HepG2 (cell line): Measurements from ENCODE around the gene CYBC1. TPM values are rescaled to one million over a fixed set of nuclear protein-coding genes. Genes with fewer than 3 reads are reported as not detected.
A peak's percentile ranks its signal among the peaks of the same experiment; 100 is the strongest.

ENCODE experiments used
- ATAC-seq: fragments of 200-7000 bp; cut with Tn5 transposase; 3 replicates; pipeline ENCODE4 v1.9.1; 2020; ENCODE audit warnings: mild to moderate bottlenecking, moderate library complexity
- BruUV-seq: library from RNA; stranded (reverse); fragments of 400-500 nt; replicated peaks from 2 replicates; lab custom pipeline; 2021; lab: Mats Ljungman, UMichigan
- CTCF ChIA-PET: fragments of 300-600 bp; formaldehyde crosslinking; extraction: SDS; loops from one replicate; lab custom pipeline; 2021; ENCODE audit warnings: low total read pairs, inconsistent platforms, low intra/inter-chr PET ratio; lab: Yijun Ruan, JAX
- POLR2A ChIA-PET: fragments of 350-600 bp; sonication (Branson Sonifier 250); formaldehyde crosslinking; loops from one replicate; lab custom pipeline; 2020; ENCODE audit warnings: antibody characterized with exemption, inconsistent platforms; lab: Yijun Ruan, JAX
- DNase-seq: peaks from one replicate; pipeline ENCODE4 v3.0.0-alpha.2; 2015; ENCODE audit warnings: low spot score
- FAIRE-seq: peaks from 3 replicates; lab custom pipeline; 2011; peaks lifted over from hg19 to GRCh38; lab: Jason Lieb, UNC
- H2AFZ ChIP-seq: one replicate; pipeline ENCODE4 v1.6.1; 2011; ENCODE audit warnings: low read length, inconsistent platforms
- H3K27ac ChIP-seq: fragments of 300-600 bp; 3 replicates; pipeline ENCODE4 v1.8.0; 2011; ENCODE audit warnings: mixed run types, mild to moderate bottlenecking, mixed read lengths, low read length, inconsistent platforms; ENCODE audit not compliant: insufficient read depth; ENCODE audit errors: extremely low read length
- H3K27me3 ChIP-seq, 2 experiments: fragments of 200-600 bp in 1 of 2; 2 replicates in 1 of 2; 3 replicates in 1 of 2; pipeline versions ENCODE4 v1.6.0 to v1.8.0; 2011; ENCODE audit warnings: low read length in 2 of 2, mild to moderate bottlenecking in 2 of 2, moderate library complexity in 2 of 2, inconsistent platforms in 1 of 2; ENCODE audit not compliant: insufficient read depth in 2 of 2, control insufficient read depth in 1 of 2
- H3K36me3 ChIP-seq, 2 experiments: fragments of 200-600 bp in 1 of 2; replicated peaks in 1 of 2; 2 replicates in 1 of 2; 3 replicates in 1 of 2; pipeline versions ENCODE4 v1.5.1 to v1.8.0; 2011; ENCODE audit warnings: low read length in 2 of 2, inconsistent platforms in 1 of 2; ENCODE audit not compliant: insufficient read depth in 2 of 2, control insufficient read depth in 1 of 2
- H3K4me1 ChIP-seq: 2 replicates; pipeline ENCODE4 v1.5.1; 2012; ENCODE audit warnings: low read length, inconsistent platforms; ENCODE audit not compliant: insufficient read depth
- H3K4me2 ChIP-seq: 2 replicates; pipeline ENCODE4 v1.6.0; 2011; ENCODE audit warnings: low read depth, low read length, inconsistent platforms
- H3K4me3 ChIP-seq, 3 experiments: fragments of 200-600 bp in 1 of 3; sonication (generic), shearing (Covaris generic) in 1 of 3; replicated peaks in 1 of 3; 2 replicates each; pipeline ENCODE4 v1.5.1; 2011 to 2016; ENCODE audit warnings: low read length in 3 of 3, inconsistent platforms in 2 of 3, low read depth in 2 of 3, mild to moderate bottlenecking in 2 of 3, control low read depth in 1 of 3, mixed read lengths in 1 of 3; ENCODE audit not compliant: insufficient read depth in 1 of 3
- H3K79me2 ChIP-seq: one replicate; pipeline ENCODE4 v1.6.1; 2011; ENCODE audit warnings: low read length, inconsistent platforms; ENCODE audit not compliant: insufficient read depth
- H3K9ac ChIP-seq: 2 replicates; pipeline ENCODE4 v1.6.0; 2011; ENCODE audit warnings: mild to moderate bottlenecking, low read depth, low read length, inconsistent platforms; ENCODE audit not compliant: insufficient read depth
- H3K9me3 ChIP-seq: 2 replicates; pipeline ENCODE4 v1.5.1; 2012; ENCODE audit warnings: mild to moderate bottlenecking, low read length
- H4K20me1 ChIP-seq: 2 replicates; pipeline ENCODE4 v1.6.0; 2011; ENCODE audit warnings: inconsistent platforms, mild to moderate bottlenecking, low read length, moderate library complexity; ENCODE audit not compliant: insufficient read depth
- ADNP ChIP-seq: sonication (generic); formaldehyde crosslinking; IDR thresholded peaks from 2 replicates; pipeline ENCODE4 v1.4.0; 2020; ENCODE audit warnings: missing genetic modification reagents
- AGO2 ChIP-seq: fragments of 200-400 bp; formaldehyde crosslinking; optimal IDR thresholded peaks from 2 replicates; pipeline ENCODE3; 2017; ENCODE audit warnings: mild to moderate bottlenecking, low read depth, low read length, moderate library complexity
- HIVEP1 ChIP-seq: sonication (generic); formaldehyde crosslinking; IDR thresholded peaks from 2 replicates; pipeline ENCODE4 v1.4.0; 2020; ENCODE audit warnings: mild to moderate bottlenecking, missing genetic modification reagents
- NBN ChIP-seq: fragments of 450-650 bp; conservative IDR thresholded peaks from 2 replicates; pipeline ENCODE4 v1.6.1; 2017
- PHF20 ChIP-seq: sonication (generic); formaldehyde crosslinking; IDR thresholded peaks from 2 replicates; pipeline ENCODE4 v1.5.0; 2020; ENCODE audit warnings: mild to moderate bottlenecking, missing genetic modification reagents
- ZNF616 ChIP-seq: sonication (generic); formaldehyde crosslinking; IDR thresholded peaks from 2 replicates; pipeline ENCODE4 v1.5.0; 2020; ENCODE audit warnings: low read depth, mild to moderate bottlenecking, missing genetic modification reagents
- WGBS: methylation state at CpG from one replicate; pipeline ENCODE4 v1.1.6; 2017; ENCODE audit warnings: low lambda C conversion rate; 5-methylcytosine and 5-hydroxymethylcytosine counted together
- in situ Hi-C: cut with HindIII; loops from 2 replicates; pipeline ENCODE4 v1.10.0; 2017; ENCODE audit warnings: low pct_unique_long_range_greater_than_20kb; ENCODE audit not compliant: extremely low pct_ligation_motif_present
- intact Hi-C: fragments of 100-400 bp; cut with micrococcal nuclease; formaldehyde crosslinking; loops from one replicate; pipeline ENCODE4 v1.10.0; 2022; ENCODE audit not compliant: unreplicated experiment
- polyA plus RNA-seq, 8 experiments: library from polyadenylated mRNA; depleted of rRNA in 3 of 8; stranded (reverse) in 7 of 8; unstranded in 1 of 8; fragments of >200 nt; fragmentation: Illumina TruSeq in 4 of 8; extraction: Trizol in 4 of 8; gene quantifications; 2 replicates each; pipeline versions ENCODE4 v1.2.1 to v1.2.3, GENCODE V29; 2011 to 2016; ENCODE audit warnings: low read depth in 4 of 8, missing spikeins in 1 of 8, mixed read lengths in 1 of 8; ENCODE audit not compliant: insufficient read depth in 1 of 8
- total RNA-seq, 5 experiments: library from RNA; depleted of rRNA; stranded (reverse); fragments of >200 nt; fragmentation: Illumina TruSeq; extraction: Trizol; gene quantifications; 2 replicates each; pipeline ENCODE4 v1.2.3, GENCODE V29; 2016; ENCODE audit warnings: low read depth in 1 of 5
- TF ChIP-seq, protein P1 (sequence below): sonication (generic); formaldehyde crosslinking; IDR thresholded peaks from 2 replicates; pipeline ENCODE4 v1.4.0; 2020; ENCODE audit warnings: low read depth, missing genetic modification reagents

CYBC1 gene
- total and polyA plus RNA-seq, 2 of the 13 experiments (the other 11 are each of a cell fraction or from before 2014, with no cell fraction given): 43.4 to 44.1 TPM

DNA sequence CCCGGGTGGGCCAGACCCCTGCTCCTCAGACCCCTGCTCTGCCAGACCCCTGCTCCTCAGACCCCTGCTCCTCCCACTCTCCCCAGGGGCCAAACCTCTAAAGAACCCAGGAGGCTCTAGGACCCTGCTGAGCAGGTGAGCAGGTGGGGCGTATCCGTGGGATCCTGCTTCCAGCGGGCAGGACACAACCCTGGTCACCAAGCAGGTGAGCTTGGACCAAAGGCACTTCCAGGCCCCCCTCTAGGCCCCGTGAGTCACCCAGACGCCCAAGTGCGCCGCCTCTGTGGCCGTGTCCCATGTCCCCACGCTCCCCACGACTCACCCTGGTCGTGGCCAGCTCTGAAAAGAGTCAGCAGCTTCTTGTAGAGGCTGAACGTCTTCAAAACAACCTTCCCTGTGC lies 5.0 kb downstream of the CYBC1 start:
- H3K36me3 ChIP-seq: peaks cover 6 to 9% of the 10 kb centered on the region in 2 experiments; a peak in 4 of 5 replicates
- no peaks in the 10 kb centered on the region for H3K9me3 ChIP-seq
- H3K9ac ChIP-seq: no peak overlapping the region
- no peak for ATAC-seq
- no peaks in the 10 kb centered on the region for H4K20me1 ChIP-seq
- DNase-seq: no peak
- H3K27me3 ChIP-seq: no peaks in the 10 kb centered on the region
- no TSS peak for BruUV-seq
- peaks cover 11% of the 10 kb centered on the region for H3K79me2 ChIP-seq
- POLR2A ChIA-PET: no interaction called here
- intact Hi-C loops (no loop called here), in situ Hi-C loops (no loop called here)
- WGBS: 96% methylated on average over 9 of the region's 13 CpGs
- H3K4me3 ChIP-seq: no peak overlapping the region
- no peak for FAIRE-seq
- H3K4me1 ChIP-seq: peaks cover 12% of the 10 kb centered on the region
- no peak overlapping the region for H3K27ac ChIP-seq
- CTCF ChIA-PET: no interaction called here
- H3K4me2 ChIP-seq: no peak overlapping the region
- H2AFZ ChIP-seq: no peak overlapping the region
- TF ChIP-seq NBN (no peak), PHF20 (CRISPR knock-in tag) (no peak), AGO2 (peak; percentile 19), ZNF616 (no peak), HIVEP1 (0 out of 2 replicates have a peak, but pooled peaks have one; percentile 19), ADNP (no peak)
- TF ChIP-seq, all 625 proteins: peak for 2

DNA sequence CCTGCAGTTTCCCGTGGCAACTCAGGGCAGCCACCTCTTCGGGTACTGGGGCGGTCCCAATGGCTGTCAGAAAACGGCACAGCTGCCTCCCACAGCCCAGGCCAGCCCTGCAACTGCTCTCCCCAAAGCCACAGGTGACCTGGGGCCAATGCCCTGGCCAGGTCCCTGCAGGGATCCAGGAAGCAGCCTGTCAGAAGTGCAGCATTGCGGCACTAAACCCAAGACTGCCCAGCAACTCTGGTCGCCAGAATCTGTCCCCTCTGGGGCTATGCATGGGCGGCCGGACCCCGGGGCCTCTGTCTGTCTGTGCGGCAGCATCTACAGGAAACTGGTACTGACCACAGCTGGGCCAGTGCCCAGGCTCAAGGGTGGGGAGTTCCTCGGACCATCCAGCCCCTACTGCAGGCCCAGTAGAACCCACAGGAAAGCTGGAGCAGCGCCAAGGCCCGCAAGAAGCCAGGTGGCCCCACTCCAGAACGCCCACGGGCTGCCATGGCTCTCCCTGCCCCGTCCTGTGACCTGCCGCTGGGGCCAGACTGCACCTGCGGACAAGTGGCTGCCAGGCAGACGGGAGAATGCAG lies 5.5 kb downstream of the CYBC1 start:
- no peak overlapping the region for H2AFZ ChIP-seq
- in situ Hi-C loops: no loop called here
- ChIA-PET POLR2A (no interaction called here), CTCF (no interaction called here)
- no peaks in the 10 kb centered on the region for H4K20me1 ChIP-seq
- peaks cover 8% of the 10 kb centered on the region for H3K79me2 ChIP-seq
- H3K4me3 ChIP-seq: no peak overlapping the region
- no peak overlapping the region for H3K4me2 ChIP-seq
- ATAC-seq (no peak), DNase-seq (no peak), FAIRE-seq (no peak)
- TF ChIP-seq, protein P1, sequence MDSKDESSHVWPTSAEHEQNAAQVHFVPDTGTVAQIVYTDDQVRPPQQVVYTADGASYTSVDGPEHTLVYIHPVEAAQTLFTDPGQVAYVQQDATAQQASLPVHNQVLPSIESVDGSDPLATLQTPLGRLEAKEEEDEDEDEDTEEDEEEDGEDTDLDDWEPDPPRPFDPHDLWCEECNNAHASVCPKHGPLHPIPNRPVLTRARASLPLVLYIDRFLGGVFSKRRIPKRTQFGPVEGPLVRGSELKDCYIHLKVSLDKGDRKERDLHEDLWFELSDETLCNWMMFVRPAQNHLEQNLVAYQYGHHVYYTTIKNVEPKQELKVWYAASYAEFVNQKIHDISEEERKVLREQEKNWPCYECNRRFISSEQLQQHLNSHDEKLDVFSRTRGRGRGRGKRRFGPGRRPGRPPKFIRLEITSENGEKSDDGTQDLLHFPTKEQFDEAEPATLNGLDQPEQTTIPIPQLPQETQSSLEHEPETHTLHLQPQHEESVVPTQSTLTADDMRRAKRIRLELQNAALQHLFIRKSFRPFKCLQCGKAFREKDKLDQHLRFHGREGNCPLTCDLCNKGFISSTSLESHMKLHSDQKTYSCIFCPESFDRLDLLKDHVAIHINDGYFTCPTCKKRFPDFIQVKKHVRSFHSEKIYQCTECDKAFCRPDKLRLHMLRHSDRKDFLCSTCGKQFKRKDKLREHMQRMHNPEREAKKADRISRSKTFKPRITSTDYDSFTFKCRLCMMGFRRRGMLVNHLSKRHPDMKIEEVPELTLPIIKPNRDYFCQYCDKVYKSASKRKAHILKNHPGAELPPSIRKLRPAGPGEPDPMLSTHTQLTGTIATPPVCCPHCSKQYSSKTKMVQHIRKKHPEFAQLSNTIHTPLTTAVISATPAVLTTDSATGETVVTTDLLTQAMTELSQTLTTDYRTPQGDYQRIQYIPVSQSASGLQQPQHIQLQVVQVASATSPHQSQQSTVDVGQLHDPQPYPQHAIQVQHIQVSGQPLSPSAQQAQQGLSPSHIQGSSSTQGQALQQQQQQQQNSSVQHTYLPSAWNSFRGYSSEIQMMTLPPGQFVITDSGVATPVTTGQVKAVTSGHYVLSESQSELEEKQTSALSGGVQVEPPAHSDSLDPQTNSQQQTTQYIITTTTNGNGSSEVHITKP (CRISPR knock-in tag): no peak
- peak; percentile 57 for TF ChIP-seq AGO2
- H3K27me3 ChIP-seq: no peaks in the 10 kb centered on the region
- intact Hi-C loops: no loop called here
- peaks cover 12% of the 10 kb centered on the region for H3K4me1 ChIP-seq
- no peak overlapping the region for H3K9ac ChIP-seq
- no TSS peak for BruUV-seq
- no peak overlapping the region for H3K27ac ChIP-seq
- peaks cover 6 to 9% of the 10 kb centered on the region in 2 experiments; a peak in 4 of 5 replicates for H3K36me3 ChIP-seq
- 84% methylated on average over 9 of the region's 19 CpGs for WGBS
- H3K9me3 ChIP-seq: no peaks in the 10 kb centered on the region
